Activated CD8-positive, alpha-beta T cell treated with anti-CD3 and anti-CD28 coated beads for 36 hours (primary cell): Measurements from ENCODE around the gene CA10. TPM values are rescaled to one million over a fixed set of nuclear protein-coding genes. Genes with fewer than 3 reads are reported as not detected.

Source experiments
- ATAC-seq: fragments of 200-7000 bp; cut with Tn5 transposase; one replicate; pipeline ENCODE4 v1.10.0; 2021; ENCODE audit warnings: mild to moderate bottlenecking, moderate library complexity
- CTCF ChIA-PET: fragments of 350-600 bp; sonication (Branson Sonifier 250); formaldehyde crosslinking; loops from one replicate; lab custom pipeline; 2021; ENCODE audit warnings: antibody characterized with exemption; lab: Charles Lee
- POLR2A ChIA-PET: fragments of 350-600 bp; sonication (Branson Sonifier 250); formaldehyde crosslinking; loops from one replicate; lab custom pipeline; 2021; ENCODE audit warnings: antibody characterized with exemption; lab: Charles Lee
- DNase-seq: peaks from one replicate; pipeline ENCODE4 v3.0.0-alpha.2; 2020
- H3K27ac Mint-ChIP-seq: one replicate; pipeline ENCODE4 v1.8.0; 2021; ENCODE audit warnings: mild to moderate bottlenecking, mixed read lengths
- H3K27me3 Mint-ChIP-seq: one replicate; pipeline ENCODE4 v1.8.0; 2021; ENCODE audit warnings: mixed read lengths
- H3K36me3 Mint-ChIP-seq: one replicate; pipeline ENCODE4 v1.8.0; 2021; ENCODE audit warnings: low read depth, mixed read lengths
- H3K4me1 Mint-ChIP-seq: one replicate; pipeline ENCODE4 v1.8.0; 2021; ENCODE audit warnings: low read depth, mixed read lengths
- H3K4me3 Mint-ChIP-seq: one replicate; pipeline ENCODE4 v1.8.0; 2021; ENCODE audit warnings: mild to moderate bottlenecking, moderate library complexity, mixed read lengths
- H3K9me3 Mint-ChIP-seq: one replicate; pipeline ENCODE4 v1.8.0; 2021; ENCODE audit warnings: mixed read lengths
- intact Hi-C: fragments of 100-400 bp; cut with micrococcal nuclease; formaldehyde crosslinking; loops from one replicate; pipeline ENCODE4 v1.10.0; 2022
- total RNA-seq, 2 experiments: library from RNA; stranded (reverse); gene quantifications; one replicate each; pipeline ENCODE4 v1.2.3, GENCODE V29; 2021
- TF ChIP-seq, protein P1 (sequence below): fragments of 200-600 bp; IDR thresholded peaks from one replicate; pipeline ENCODE4 v1.8.0; 2022; ENCODE audit warnings: antibody characterized with exemption, mild to moderate bottlenecking

Gene CA10
- total RNA-seq, 2 experiments from 2014 or later = not detected

DNA sequence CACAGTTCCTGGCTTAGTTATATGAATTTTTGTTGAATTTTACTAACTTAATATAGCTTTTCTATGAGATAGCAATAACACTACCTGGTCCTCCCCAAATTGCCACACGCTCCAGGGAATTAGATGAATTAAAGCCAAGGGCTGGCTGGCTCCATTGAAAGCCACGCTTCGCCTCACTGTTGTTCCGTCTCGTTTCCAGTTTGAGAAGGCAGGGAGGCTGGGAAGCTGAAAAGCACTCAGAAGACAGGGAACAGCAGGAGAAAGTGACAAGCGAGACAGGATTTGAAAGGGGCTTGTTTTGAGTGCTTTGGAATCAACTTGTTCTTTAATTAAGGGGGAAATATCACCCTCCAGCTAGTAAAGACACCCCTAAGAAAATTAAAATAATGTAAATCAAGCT is 425.3 kb downstream of the CA10 start:
- ChIA-PET CTCF (interaction anchor here (1.0 to 1.5 kb wide), 6 partner anchors 8 to 434 kb away, joined by 3 to 7 read pairs (median 4); no protein-coding TSS in a partner anchor), POLR2A (no interaction called here)
- Mint-ChIP-seq H3K27ac (no peak overlapping the region), H3K4me3 (no peak overlapping the region), H3K36me3 (no peaks in the 10 kb centered on the region), H3K4me1 (no peaks in the 10 kb centered on the region), H3K9me3 (no peaks in the 10 kb centered on the region), H3K27me3 (peaks cover 8% of the 10 kb centered on the region)
- DNase-seq (no peak), ATAC-seq (no peak)
- TF ChIP-seq, protein P1, sequence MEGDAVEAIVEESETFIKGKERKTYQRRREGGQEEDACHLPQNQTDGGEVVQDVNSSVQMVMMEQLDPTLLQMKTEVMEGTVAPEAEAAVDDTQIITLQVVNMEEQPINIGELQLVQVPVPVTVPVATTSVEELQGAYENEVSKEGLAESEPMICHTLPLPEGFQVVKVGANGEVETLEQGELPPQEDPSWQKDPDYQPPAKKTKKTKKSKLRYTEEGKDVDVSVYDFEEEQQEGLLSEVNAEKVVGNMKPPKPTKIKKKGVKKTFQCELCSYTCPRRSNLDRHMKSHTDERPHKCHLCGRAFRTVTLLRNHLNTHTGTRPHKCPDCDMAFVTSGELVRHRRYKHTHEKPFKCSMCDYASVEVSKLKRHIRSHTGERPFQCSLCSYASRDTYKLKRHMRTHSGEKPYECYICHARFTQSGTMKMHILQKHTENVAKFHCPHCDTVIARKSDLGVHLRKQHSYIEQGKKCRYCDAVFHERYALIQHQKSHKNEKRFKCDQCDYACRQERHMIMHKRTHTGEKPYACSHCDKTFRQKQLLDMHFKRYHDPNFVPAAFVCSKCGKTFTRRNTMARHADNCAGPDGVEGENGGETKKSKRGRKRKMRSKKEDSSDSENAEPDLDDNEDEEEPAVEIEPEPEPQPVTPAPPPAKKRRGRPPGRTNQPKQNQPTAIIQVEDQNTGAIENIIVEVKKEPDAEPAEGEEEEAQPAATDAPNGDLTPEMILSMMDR = no peak
- intact Hi-C loops = no loop called here

DNA sequence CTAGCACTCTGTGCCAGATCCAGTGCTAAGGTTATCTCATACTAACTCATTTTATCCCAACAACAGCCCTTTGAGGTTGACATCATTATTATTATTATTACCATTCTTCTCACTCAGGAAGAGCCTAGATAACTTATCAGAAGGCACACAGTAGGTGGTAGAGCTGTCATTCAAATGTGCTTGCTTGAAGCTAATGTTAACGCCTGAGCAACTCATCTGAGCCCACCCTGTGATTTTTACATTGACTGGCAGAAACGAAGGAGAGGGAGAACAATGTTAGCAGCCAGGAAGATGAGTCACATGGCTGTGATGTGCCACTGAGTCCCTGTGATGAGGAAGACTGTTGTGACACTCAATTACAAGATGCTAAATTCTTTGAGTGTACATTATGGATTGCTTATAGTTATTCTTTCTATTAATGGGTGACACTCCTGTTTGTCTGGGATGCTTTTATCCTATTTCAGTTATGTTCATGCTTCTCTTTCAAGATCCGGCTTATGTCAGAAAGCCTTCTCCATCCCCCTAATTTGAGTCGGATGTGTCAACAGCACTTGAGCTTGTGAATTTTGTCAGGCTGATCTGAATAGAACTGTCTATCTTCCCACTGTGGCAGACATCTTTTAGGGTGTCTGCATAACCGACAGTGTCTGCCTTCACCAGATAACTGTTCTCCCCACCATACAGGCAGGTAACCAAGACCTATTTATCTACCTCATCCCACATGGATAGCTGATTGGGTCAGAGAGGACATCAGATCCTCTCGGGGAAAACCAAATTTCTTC is 426.4 kb downstream of the CA10 start:
- H3K27ac Mint-ChIP-seq = no peak overlapping the region
- TF ChIP-seq, protein P1 = no peak
- ChIA-PET POLR2A (no interaction called here), CTCF (interaction anchor here (1.0 to 1.5 kb wide), 3 partner anchors 14 to 375 kb away, joined by 3 to 4 read pairs (median 3); no protein-coding TSS in a partner anchor)
- ATAC-seq (no peak), DNase-seq (no peak)
- no peaks in the 10 kb centered on the region for H3K4me1 Mint-ChIP-seq
- intact Hi-C loops = no loop called here
- H3K36me3 Mint-ChIP-seq = no peaks in the 10 kb centered on the region
- H3K9me3 Mint-ChIP-seq = no peaks in the 10 kb centered on the region
- no peak overlapping the region for H3K4me3 Mint-ChIP-seq
- H3K27me3 Mint-ChIP-seq = peaks cover 8% of the 10 kb centered on the region

- Mint-ChIP-seq H3K36me3 (no peaks in the 10 kb centered on the region), H3K4me3 (no peak overlapping the region), H3K27ac (no peak overlapping the region), H3K27me3 (peaks cover 8% of the 10 kb centered on the region), H3K4me1 (no peaks in the 10 kb centered on the region), H3K9me3 (no peaks in the 10 kb centered on the region)
- ChIA-PET CTCF (no interaction called here), POLR2A (interaction anchor here (0.6 kb wide), 1 partner anchor 1356 kb away, joined by 3 read pairs; no protein-coding TSS in a partner anchor)
- no peak for DNase-seq
- intact Hi-C loops = no loop called here
- no peak for ATAC-seq
- TF ChIP-seq, protein P1 = no peak
These were observed 428.0 kb downstream of the CA10 start for GRCh38 chr17:51730303-51731050.

DNA sequence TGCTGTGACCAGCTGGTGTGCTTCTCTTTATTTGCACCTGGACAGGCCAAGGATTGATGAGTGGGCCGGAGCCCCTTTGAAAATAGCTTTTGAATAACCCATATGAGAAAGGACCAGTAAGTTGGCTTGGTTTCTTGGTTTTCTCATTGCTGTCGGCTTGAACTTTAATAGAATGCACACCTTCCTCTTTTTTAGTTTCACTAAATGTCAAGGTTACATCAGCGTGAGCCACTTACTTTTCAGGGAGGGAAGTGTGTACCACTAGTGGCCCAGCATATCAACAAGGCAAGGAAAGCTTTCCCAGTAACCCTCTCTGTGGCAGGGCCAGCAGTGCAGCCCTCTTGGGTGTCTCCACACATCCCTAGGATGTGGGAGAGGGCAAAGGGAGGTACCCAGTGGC is 433.3 kb downstream of the CA10 start:
- intact Hi-C loops = no loop called here
- DNase-seq (no peak), ATAC-seq (no peak)
- POLR2A ChIA-PET = no interaction called here
- Mint-ChIP-seq H3K4me1 (no peaks in the 10 kb centered on the region), H3K4me3 (no peak overlapping the region), H3K9me3 (no peaks in the 10 kb centered on the region), H3K27ac (no peak overlapping the region), H3K27me3 (peaks cover 2% of the 10 kb centered on the region), H3K36me3 (no peaks in the 10 kb centered on the region)
- TF ChIP-seq, protein P1 = no peak
- CTCF ChIA-PET = interaction anchor here (2.4 kb wide), 1 partner anchor 9 kb away, joined by 6 read pairs; no protein-coding TSS in a partner anchor
